HT-29 (cell line): ENCODE measurements around the gene IGLL5. TPM values are rescaled to one million over a fixed set of nuclear protein-coding genes. Genes with fewer than 3 reads are reported as not detected.

Experiments
- DNase-seq: peaks from one replicate; pipeline ENCODE4 v3.0.0-alpha.2; 2015; ENCODE audit warnings: low spot score
- total RNA-seq: library from RNA; depleted of rRNA; stranded (reverse); fragments of >200 nt; shearing (Covaris generic); gene quantifications from 2 replicates; pipeline ENCODE4 v1.2.3, GENCODE V29; 2014; rRNA removed

IGLL5 gene
- not detected in 2 replicates for total RNA-seq

DNA sequence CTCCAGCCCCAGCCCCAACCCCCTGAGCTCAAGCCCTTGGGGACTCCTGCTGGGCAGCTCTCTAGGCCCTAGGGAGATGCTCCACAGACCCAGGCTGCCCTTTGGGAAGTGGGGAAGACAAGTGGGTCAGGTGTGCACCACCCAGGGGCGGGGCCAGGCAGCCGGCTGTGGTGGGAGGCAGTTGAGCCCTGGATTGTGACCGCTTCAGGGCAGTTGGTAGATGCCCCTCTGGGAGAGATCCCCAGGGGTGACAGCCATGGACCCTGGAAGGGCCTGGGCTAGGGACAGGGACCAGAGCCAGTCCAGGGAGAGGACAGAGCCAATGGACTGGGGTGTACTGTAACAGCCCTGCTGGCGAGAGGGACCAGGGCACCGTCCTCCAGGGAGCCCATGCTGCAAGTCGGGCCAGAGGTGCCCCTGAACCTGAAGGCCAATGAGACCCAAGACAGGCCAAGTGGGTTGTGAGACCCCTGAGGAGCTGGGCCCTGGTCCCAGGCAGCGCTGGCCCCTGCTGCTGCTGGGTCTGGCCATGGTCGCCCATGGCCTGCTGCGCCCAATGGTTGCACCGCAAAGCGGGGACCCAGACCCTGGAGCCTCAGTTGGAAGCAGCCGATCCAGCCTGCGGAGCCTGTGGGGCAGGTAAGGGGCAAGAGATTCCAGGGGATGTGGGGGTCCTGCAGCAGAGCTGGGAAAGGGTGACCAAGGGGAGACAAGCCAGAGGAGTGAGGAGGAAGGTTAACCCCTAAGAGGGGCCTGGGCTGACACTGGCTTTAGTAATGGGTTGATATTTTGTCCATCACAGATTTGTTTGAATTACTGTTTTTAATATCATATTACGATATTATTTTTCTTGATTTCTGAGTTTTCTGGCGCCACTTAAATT lies at the start of gene IGLL5:
IGLL5 (plus strand) TSS at position 196 of the 883 bp plus-strand sequence; CDS start at position 434, 238 bp downstream.
- DNase-seq = no peak

DNA sequence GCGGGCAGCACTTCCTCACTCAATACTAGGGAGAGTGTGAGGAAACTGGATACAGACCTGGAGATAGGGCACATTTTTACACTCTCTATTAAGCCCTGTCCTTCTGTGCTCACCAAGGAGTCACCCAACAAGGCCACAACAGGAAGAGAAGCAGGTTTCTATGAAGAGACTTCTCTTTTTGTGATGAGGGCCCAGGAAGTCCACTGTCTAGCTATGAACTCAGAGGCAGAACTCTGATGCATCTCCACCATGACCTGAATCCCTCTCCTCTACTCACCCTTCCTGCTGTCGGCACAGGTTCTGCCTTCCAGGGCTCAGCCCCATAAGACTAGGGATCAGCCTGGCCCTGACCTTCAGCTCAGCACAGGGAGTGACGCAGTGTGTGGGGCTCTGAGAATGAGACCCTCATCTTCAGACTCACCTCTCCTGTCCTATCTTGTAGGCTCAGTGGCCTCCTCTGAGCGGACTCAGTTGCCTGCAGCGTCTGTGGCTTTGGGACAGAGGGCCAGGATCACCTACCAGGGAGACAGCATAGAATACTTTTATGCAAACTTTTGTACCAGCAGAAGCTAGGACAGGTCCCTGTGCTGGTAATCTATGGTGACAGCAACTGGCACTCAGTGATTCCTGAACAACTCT lies 49.3 kb upstream of the IGLL5 start:
- DNase-seq = no peak

DNA sequence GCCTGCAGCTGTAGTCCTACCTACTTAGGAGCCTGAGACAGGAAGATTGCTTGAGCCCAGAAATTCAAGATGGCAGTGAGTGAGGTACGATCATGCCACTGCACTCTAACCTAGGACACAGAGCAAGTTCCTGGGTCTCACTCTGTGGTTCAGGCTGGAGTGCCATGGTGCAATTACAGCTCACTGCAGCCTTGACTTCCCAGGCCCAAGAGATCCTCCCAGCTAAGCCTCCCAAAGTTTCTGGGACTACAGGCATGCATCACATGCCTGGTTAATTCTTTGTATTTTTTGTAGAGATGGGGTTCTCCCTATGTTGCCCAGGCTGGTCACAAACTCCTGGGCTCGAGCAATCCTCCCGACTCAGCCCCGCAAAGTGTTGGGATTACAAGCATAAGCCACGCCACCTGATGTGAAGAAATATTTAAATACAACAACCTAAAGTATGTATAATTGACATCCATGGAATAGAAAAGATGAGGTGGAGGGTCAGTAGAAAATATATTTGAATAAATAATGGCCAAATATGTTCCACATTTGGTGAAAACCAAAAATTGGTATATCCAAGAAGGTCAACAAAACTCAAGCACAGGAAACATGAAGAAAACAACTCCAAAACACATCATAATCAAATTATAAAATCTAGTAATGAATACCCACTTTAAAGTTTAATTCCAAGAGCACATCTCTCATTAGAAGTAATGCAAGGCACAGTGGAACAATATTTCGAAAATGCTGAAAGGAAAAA lies 47.9 kb upstream of the IGLL5 start:
- DNase-seq = no peak

DNA sequence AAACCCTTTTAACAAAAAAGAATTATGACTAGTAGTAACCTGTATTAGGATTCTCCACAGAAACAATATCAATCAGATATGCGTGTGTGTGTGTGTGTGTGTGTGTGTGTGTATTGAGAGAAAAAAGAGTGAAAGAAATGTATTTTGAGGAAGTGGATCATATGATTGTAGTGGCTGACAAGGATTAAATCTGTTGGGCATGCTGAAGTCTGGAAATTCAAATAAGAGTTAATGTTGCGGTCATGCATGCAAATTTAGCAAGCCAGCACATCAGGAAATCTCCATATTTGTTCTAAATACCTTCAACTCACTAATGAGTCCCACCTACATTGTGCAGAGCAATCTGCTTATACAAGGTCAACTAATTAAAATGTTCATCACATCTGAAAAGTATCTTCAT lies 46.8 kb upstream of the IGLL5 start:
- DNase-seq = no peak

DNA sequence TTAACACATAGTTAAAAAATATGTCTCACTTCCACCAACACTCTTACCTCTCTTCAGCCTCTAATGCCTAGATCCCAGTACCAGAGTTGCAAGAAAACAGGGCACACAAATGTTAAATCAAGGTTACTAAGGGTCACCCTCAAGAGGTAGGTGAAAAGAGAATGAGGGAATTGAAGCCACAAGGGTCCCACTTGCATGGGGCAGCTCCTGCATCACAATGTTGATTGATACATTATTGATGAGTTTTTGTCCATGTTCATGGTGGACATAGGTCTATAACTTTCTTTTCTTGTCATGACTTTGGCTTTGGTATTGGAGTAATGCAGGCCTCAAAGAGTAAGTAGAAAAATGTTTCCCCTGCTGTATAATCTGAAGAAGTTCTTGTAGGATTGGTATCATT lies 46.0 kb upstream of the IGLL5 start:
- no peak for DNase-seq

DNA sequence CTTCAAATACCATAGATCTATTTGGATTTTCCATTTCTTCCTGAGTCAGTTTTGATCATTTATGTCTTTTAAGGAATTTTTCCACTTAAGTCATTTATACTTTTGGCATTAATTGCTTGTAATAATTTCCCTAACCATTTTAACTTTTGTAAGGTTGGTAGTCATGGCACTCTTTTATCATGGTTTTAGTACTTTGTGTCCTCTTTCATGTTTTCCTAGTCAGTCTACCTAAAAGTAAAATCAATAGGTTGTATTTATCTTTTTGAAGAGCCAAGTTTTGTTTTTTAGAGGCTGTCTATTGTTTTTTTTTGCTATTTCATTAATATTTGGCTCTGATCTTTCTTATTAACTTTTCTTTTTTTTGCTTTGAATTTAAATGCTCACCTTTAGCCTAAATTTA lies 45.5 kb upstream of the IGLL5 start:
- no peak for DNase-seq

DNA sequence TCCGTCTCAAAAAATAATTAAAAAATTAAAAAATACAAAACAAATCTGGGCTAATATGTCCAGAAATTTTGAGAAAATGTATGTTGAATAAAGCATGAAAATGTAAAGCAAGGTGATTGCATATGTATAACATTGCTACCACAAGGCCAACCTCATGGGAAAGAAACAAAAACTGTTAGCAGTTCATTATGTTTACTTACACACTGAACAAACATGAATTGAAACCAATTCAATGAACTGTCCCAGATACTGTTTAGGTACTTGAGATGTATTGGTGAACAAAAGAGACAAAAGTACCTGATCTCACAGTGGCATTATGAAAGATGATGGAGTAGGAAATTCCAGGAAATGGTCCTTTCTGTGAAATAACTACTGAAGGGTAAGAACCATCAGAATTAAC lies 43.8 kb upstream of the IGLL5 start:
- no peak for DNase-seq

DNA sequence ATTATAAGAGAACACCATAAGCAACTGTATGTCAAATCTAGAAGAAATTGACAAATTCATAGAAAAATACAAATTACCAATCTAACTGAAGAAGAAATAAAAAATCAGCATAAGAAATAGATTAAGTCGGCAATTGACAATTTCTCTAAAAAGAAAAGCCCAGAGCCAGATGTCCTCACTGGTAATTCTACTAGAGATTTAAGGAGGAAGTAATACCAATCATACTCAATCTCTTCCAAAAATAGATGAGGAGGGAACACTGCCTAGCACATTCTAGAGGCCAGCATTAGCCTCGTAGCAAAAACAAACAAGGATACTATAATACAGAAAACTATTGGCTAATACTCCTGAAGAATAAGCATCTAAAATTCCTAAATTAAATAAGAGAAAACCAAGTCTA lies 40.4 kb upstream of the IGLL5 start:
- DNase-seq = no peak

DNA sequence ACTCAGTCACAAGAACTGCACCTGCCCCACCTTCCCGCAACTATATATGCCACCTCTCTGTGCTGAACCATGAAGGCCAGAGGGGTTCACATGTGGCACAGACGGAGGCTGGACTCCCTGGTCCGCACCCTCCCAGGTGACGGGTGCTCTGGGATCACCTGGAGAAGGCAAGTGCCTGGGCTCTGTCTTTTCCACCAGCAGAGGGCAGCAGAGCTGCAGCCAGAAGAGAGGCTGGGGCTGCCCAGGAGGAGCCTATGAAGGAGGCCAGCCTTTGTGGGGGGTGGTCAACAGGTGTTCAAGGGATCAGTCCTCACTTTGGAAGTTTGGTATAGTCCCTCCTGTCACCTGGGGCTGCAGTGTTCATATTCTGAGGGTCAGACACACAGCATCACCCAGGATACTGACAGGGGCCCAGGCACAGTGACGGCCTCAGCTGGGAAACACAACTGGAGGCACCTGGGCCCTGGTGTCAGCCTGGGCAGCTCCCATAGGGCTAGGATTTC lies 39.2 kb upstream of the IGLL5 start:
- DNase-seq = peak; percentile 69

DNA sequence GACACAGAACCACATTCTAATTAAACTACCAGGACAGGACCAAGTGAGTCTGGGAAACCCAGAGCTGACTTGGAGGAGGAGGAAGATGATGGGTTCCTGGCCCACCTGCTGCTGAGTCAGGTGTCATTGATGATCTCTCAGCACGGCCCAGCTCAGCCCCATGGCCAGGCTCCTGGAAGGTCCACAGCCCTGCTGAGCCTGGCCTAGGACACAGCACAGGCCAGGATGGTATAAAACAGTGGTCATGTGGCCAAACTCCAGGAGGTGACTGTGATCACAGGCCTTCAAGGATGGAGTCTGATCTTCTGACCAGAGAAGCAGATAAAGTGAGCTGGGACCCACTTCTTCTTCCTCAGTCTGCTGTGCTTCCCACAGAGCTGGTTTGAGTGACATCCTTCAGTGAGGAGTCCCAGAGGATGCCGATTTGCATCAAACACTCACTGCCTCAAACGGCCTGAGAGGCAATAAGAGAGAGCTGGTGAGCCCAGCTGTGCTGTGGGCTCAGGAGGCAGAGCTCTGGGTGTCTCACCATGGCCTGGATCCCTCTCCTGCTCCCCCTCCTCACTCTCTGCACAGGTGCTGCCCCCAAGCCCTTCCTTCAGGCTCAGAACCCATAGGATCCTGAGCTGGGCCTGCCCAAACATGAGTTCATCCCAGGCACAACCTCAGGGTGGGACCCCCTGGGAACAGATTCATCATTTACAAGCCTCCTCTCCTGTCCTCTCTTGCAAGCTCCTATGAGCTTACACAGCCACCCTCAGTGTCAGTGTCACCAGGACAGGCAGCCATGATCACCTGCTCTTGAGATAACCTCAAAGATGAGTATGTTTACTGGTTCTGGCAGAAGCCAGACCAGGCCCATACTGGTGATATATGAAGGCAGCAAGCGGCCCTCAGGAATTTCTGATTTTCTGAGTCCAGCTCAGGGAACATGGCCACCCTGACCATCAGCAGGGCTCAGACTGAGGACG lies 37.7 kb upstream of the IGLL5 start:
- DNase-seq = no peak

DNA sequence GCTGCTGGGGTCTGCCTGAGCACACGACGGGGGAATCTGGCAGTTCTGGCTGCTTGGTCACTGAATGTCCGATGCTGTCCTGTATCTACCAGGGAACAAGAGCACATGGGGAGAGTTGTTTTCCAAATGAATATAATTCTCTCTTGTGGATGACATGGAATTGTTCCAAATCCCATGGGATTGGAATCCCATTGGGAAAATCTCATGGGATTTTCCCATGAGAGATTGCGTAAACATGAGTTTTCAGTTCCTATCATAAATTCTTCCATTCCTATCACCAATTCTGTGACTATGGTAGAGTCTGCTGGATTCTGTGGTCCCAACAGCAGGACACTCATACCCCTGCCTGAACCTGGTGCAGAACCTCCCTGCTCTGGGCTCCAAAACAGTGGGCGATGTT lies 35.6 kb upstream of the IGLL5 start:
- no peak for DNase-seq

DNA sequence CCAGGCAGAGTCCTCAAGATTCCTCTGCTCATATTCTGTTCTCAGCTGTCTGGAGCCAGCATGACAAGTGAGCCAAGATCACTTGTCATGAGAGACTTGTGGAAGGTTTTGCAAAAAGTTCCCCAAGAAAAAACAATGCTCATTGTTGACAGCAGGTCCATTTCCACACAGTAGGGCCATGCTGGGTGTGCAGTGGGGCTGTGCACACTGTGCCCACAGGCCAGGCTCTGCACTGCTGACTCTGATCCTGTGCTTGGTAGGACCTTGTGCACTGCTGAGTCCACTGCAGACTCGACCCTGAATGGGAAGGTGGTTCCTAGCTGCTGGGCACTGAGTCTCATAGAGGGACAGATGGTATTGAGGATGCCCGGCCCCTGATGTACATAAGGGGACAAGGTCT lies 33.9 kb upstream of the IGLL5 start:
- no peak for DNase-seq

DNA sequence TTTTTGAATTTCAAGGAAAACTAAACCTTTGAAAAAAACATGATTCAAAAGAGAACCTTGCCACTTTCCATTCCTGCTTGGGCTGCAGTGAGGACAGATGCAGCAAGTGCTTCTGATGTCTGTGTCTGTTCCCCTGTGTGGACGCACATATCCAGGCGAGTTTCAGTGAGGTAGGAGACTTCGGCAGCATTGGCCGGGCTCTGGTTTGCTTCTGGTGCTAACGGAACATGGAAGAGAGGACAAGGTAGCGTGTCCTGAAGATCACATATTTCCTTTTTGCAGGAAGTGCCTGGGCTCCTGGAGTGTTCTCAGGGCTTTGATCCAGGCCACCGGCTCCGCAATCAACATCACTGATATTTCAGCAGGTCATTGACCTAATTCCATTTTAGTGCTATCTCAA lies 33.1 kb upstream of the IGLL5 start:
- no peak for DNase-seq

DNA sequence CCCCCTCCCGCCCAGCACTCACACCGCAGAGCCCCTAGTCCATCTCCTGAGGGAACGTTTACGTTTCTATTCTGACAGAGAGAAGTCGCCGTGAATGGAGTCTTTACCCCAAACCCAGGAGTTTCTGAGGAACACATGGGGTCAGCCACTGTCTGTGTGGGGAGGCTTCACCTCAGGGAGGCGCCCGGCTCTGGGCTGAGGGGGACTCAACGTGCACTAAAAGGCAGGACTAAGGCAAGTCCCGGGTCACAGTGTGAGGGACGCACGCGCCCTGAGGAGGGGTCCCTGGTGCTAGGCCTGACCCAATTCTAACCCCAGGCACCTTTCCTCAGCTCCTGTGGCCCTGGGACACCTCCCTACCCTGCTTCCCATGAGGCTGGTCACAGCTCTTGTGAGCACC lies 32.5 kb upstream of the IGLL5 start:
- no peak for DNase-seq

DNA sequence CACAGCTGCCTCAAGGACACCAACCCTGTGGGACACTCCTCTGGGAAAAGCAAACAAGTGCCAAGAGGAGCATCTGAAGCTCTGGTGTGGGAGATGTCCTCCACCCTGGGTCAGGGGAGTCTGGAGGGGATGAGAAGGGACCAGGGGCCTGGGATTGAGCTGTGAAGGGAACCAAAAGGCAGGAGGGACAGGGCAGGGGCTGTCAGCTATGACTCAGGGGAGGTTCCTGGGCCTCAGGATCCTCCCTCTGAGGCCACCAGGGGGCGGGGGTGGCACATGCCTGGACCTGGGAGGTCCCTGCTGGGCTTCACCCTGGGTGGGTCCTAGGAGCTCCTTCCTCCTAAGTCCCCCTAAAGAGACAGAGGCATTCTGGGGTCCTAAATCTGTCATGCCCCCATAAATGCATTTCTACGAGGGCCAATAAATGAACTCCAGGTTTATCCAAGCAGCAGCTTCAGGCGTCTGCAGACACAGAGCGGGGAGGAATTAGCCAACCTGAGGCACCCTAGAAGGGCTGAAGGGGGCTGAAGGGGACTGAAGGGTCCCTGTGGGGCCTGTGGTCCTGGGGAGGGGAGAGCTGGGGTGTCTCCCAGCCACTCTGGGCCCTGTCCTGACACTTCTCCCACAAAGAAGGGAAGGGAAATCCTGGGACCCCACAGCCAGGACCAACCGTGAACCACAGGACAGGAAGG lies 31.9 kb upstream of the IGLL5 start:
- no peak for DNase-seq

DNA sequence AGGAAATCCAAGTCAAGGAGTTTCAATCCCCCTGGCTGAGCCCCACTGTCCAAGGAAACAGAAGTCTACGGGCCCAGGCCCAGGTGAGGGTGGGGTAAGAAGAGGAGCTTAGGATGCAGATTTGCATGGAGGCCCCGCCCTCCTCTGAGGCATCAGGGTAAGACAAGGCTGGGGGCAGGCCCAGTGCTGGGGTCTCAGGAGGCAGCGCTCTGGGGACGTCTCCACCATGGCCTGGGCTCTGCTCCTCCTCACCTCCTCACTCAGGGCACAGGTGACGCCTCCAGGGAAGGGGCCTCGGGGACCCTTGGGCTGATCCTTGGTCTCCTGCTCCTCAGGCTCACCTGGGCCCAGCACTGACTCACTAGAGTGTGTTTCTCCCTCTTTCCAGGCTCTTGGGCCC lies 31.3 kb upstream of the IGLL5 start:
- DNase-seq = no peak

DNA sequence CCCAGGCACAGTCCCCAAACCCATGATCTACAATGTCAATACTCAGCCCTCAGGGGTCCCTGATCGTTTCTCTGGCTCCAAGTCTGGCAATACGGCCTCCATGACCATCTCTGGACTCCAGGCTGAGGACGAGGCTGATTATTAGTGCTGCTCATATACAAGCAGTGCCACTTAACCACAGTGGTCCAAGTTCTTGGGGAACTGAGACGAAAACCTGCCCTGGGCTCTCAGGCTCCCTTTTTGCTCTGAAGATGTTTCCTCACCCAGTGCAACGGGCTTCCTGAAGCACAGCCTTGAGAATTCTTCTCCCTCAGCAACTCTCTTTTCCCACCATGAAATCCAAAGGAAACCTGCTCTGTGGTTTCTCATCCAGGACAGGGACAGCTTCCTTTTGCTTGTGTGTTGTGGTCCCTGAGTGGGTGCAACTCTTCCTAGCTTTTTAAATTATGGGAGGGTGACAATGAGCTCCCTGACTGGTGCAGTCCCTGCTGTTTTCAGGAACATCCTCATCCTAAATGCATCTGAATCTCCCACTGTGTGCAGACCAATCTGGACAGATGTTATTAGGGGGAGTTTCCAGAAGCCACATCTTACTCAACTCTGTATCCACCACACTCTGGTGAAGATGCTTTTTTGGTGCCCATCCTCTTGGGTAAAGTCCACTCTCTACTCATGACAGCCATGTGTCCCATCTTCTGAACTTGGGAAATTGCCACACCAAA lies 30.6 kb upstream of the IGLL5 start:
- DNase-seq = no peak

DNA sequence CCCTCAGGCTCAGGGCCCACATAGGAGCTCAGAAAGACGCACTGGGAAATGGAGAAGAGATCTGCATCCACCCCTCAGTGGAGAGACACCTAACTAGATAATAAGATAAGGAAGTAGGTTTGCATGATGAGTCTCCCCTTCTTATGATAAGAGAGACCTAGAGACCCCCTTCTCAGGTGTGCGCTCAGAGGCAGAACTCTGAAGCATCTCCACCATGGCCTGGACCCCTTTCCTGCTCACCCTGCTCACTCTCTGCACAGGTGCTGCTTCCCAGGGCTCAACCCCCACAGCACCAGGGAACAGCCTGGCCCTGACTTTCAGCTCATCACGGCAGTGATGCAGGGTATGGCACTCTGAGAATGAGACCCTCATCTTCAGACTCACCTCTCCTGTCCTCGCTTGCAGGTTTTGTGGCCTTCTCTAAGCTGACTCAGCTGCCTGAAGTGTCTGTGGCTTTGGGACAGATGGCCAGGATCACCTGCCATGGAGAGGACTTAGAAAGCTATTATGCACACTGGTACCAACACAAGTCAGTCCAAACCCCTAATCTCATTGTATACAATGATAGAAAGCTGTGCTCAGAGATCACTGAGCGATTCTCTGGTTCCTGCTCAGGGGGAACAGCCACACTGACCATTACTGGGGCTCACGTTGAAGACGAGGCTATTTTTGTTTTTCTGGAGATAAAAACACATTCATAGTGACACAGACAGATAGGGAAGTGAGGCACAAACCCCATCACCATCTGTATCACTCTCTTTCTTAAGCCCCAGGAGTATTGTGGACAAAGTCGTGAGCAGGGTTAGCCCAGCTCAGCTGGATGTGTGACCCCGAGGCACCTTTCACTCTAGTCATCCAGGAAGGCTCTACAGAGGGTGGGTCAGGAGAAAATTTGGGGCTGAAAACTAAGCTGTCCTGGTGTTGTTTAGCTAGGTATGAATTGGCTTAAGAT lies 29.7 kb upstream of the IGLL5 start:
- DNase-seq = no peak

DNA sequence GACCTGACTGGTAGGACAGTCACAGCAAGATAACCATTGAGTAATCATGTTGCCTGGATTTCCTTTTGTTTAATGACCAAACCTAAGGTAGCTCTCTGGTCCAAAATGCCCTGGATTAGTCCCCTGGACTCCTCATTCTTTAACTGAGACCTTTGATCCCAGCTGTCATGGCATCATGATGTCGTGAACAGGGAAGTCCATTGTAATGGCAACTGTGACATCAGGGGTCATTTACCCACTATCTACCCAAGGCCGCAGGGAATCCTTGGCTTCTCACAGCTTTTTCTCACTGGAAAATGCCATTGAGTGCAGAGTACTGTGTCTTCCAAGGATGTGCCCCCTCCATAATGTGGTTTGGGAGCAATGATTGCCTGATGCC lies 29.1 kb upstream of the IGLL5 start:
- DNase-seq = no peak
